Activated naive CD8-positive, alpha-beta T cell treated with anti-CD3 and anti-CD28 coated beads, Interleukin-2, amount 50 U/mL, for 24 hours (primary cell): Measurements from ENCODE around the gene STYX.

ENCODE experiments used
- ATAC-seq: fragments of 150-1000 bp; cut with Tn5 transposase; one replicate; pipeline ENCODE4 v1.10.0; 2021
- DNase-seq: peaks from one replicate; pipeline ENCODE4 v3.0.0; 2021
- H3K27ac Mint-ChIP-seq: one replicate; pipeline ENCODE4 v1.8.0; 2021; ENCODE audit warnings: mild to moderate bottlenecking, mixed read lengths
- H3K27me3 Mint-ChIP-seq: one replicate; pipeline ENCODE4 v1.8.0; 2021; ENCODE audit warnings: mixed read lengths
- H3K36me3 Mint-ChIP-seq: one replicate; pipeline ENCODE4 v1.8.0; 2021; ENCODE audit warnings: low read depth, mixed read lengths
- H3K4me1 Mint-ChIP-seq: one replicate; pipeline ENCODE4 v1.8.0; 2021; ENCODE audit warnings: mixed read lengths
- H3K4me3 Mint-ChIP-seq: one replicate; pipeline ENCODE4 v1.8.0; 2021; ENCODE audit warnings: mild to moderate bottlenecking, moderate library complexity, mixed read lengths
- H3K9me3 Mint-ChIP-seq: one replicate; pipeline ENCODE4 v1.8.0; 2021; ENCODE audit warnings: mixed read lengths

The STYX gene

GRCh38 chr14:52790756-52791222 is 60.8 kb downstream of the STYX start:
- Mint-ChIP-seq H3K4me1 (peaks cover 32% of the 10 kb centered on the region), H3K27ac (peak overlapping the region; percentile 70), H3K36me3 (peaks cover 4% of the 10 kb centered on the region), H3K27me3 (no peaks in the 10 kb centered on the region), H3K4me3 (peak overlapping the region; percentile 94), H3K9me3 (no peaks in the 10 kb centered on the region)
- DNase-seq (no peak), ATAC-seq (peak; percentile 6)

- ATAC-seq (peak; percentile 95), DNase-seq (peak; percentile 79)
- H3K27me3 Mint-ChIP-seq: no peaks in the 10 kb centered on the region
- H3K4me3 Mint-ChIP-seq: peak within 1 kb of the TSS; percentile 94
- peaks cover 1% of the 10 kb centered on the region for H3K36me3 Mint-ChIP-seq
- no peaks in the 10 kb centered on the region for H3K9me3 Mint-ChIP-seq
- peaks cover 32% of the 10 kb centered on the region for H3K4me1 Mint-ChIP-seq
- peak within 1 kb of the TSS; percentile 70 for H3K27ac Mint-ChIP-seq
These were observed 61.5 kb downstream of the STYX start, which contains the start of gene GNPNAT1 for GRCh38 chr14:52791223-52792096. Gene GNPNAT1, minus strand, starts transcription at chr14:52791607. Its CDS starts 6,957 bp downstream, at chr14:52784650.

- Mint-ChIP-seq H3K9me3 (no peaks in the 10 kb centered on the region), H3K36me3 (peaks cover 2% of the 10 kb centered on the region)
These were observed 62.1 kb downstream of the STYX start for GRCh38 chr14:52792097-52792415.

GRCh38 chr14:52793061-52793460 is 63.1 kb downstream of the STYX start:
- ATAC-seq (no peak), DNase-seq (no peak)
- Mint-ChIP-seq H3K36me3 (peaks cover 2% of the 10 kb centered on the region), H3K4me1 (peaks cover 35% of the 10 kb centered on the region), H3K27ac (no peak overlapping the region), H3K4me3 (no peak overlapping the region), H3K9me3 (no peaks in the 10 kb centered on the region), H3K27me3 (no peaks in the 10 kb centered on the region)

More at GRCh38 chr14:52792097-52792415, 62.1 kb downstream of the STYX start:
- H3K4me3 Mint-ChIP-seq: peak overlapping the region; percentile 94
- H3K4me1 Mint-ChIP-seq: peaks cover 32% of the 10 kb centered on the region
- peak overlapping the region; percentile 69 for H3K27ac Mint-ChIP-seq
- ATAC-seq: no peak
- no peaks in the 10 kb centered on the region for H3K27me3 Mint-ChIP-seq
- DNase-seq: no peak

- Mint-ChIP-seq H3K27me3 (no peaks in the 10 kb centered on the region), H3K4me3 (no peak overlapping the region), H3K9me3 (no peaks in the 10 kb centered on the region), H3K27ac (no peak overlapping the region), H3K36me3 (peaks cover 2% of the 10 kb centered on the region), H3K4me1 (peaks cover 10% of the 10 kb centered on the region)
- ATAC-seq: no peak
- no peak for DNase-seq
These were observed 67.7 kb downstream of the STYX start for GRCh38 chr14:52797653-52798052.

- H3K4me1 Mint-ChIP-seq: peaks cover 10% of the 10 kb centered on the region
- H3K36me3 Mint-ChIP-seq: peaks cover 2% of the 10 kb centered on the region
- H3K9me3 Mint-ChIP-seq: no peaks in the 10 kb centered on the region
- no peak for ATAC-seq
- no peak for DNase-seq
- H3K27ac Mint-ChIP-seq: no peak overlapping the region
- no peaks in the 10 kb centered on the region for H3K27me3 Mint-ChIP-seq
- no peak overlapping the region for H3K4me3 Mint-ChIP-seq
These were observed 68.9 kb downstream of the STYX start for GRCh38 chr14:52798826-52799225.

- Mint-ChIP-seq H3K27ac (no peak overlapping the region), H3K9me3 (no peaks in the 10 kb centered on the region), H3K27me3 (no peaks in the 10 kb centered on the region), H3K36me3 (peaks cover 2% of the 10 kb centered on the region), H3K4me1 (peaks cover 10% of the 10 kb centered on the region), H3K4me3 (no peak overlapping the region)
- ATAC-seq: peak; percentile 46
- DNase-seq: no peak
These were observed 71.2 kb downstream of the STYX start for GRCh38 chr14:52801014-52801712.

- Mint-ChIP-seq H3K36me3 (no peaks in the 10 kb centered on the region), H3K27ac (no peak overlapping the region), H3K4me1 (peaks cover 9% of the 10 kb centered on the region), H3K9me3 (no peaks in the 10 kb centered on the region), H3K27me3 (no peaks in the 10 kb centered on the region), H3K4me3 (no peak overlapping the region)
- ATAC-seq (no peak), DNase-seq (no peak)
These were observed 72.6 kb downstream of the STYX start for GRCh38 chr14:52802597-52802996.

GRCh38 chr14:52806115-52806514 is 76.1 kb downstream of the STYX start:
- H3K36me3 Mint-ChIP-seq: no peaks in the 10 kb centered on the region
- no peak overlapping the region for H3K27ac Mint-ChIP-seq
- ATAC-seq (no peak), DNase-seq (no peak)
- H3K4me3 Mint-ChIP-seq: no peak overlapping the region
- H3K9me3 Mint-ChIP-seq: no peaks in the 10 kb centered on the region
- H3K27me3 Mint-ChIP-seq: no peaks in the 10 kb centered on the region
- peaks cover 3% of the 10 kb centered on the region for H3K4me1 Mint-ChIP-seq

- Mint-ChIP-seq H3K27me3 (no peaks in the 10 kb centered on the region), H3K36me3 (no peaks in the 10 kb centered on the region)
These were observed 78.1 kb downstream of the STYX start for GRCh38 chr14:52808101-52808500.

GRCh38 chr14:52821805-52822250 is 91.9 kb downstream of the STYX start:
- Mint-ChIP-seq H3K27me3 (peaks cover 4% of the 10 kb centered on the region), H3K27ac (no peak overlapping the region), H3K4me3 (no peak overlapping the region), H3K9me3 (no peaks in the 10 kb centered on the region), H3K36me3 (no peaks in the 10 kb centered on the region), H3K4me1 (peaks cover 3% of the 10 kb centered on the region)
- ATAC-seq: no peak
- no peak for DNase-seq

More at GRCh38 chr14:52808101-52808500, 78.1 kb downstream of the STYX start:
- no peak overlapping the region for H3K4me3 Mint-ChIP-seq
- no peak overlapping the region for H3K27ac Mint-ChIP-seq
- H3K4me1 Mint-ChIP-seq: no peaks in the 10 kb centered on the region
- ATAC-seq (no peak), DNase-seq (no peak)
- H3K9me3 Mint-ChIP-seq: no peaks in the 10 kb centered on the region

GRCh38 chr14:52824462-52824861 is 94.5 kb downstream of the STYX start:
- peaks cover 4% of the 10 kb centered on the region for H3K27me3 Mint-ChIP-seq
- H3K27ac Mint-ChIP-seq: no peak overlapping the region

More at GRCh38 chr14:52824462-52824861, 94.5 kb downstream of the STYX start:
- ATAC-seq: no peak
- no peak overlapping the region for H3K4me3 Mint-ChIP-seq
- no peak for DNase-seq
- peaks cover 3% of the 10 kb centered on the region for H3K4me1 Mint-ChIP-seq
- no peaks in the 10 kb centered on the region for H3K36me3 Mint-ChIP-seq
- H3K9me3 Mint-ChIP-seq: no peaks in the 10 kb centered on the region
